Stimulated activated CD4-positive, alpha-beta T cell treated with anti-CD3 and anti-CD28 coated beads, Interleukin-1b, Interleukin-23, amount 100 ng/mL, for 48 hours (primary cell): ENCODE measurements around the gene SLC24A1.

ENCODE experiments used
- DNase-seq: peaks from one replicate; pipeline ENCODE4 v3.0.0-alpha.2; 2020

The SLC24A1 gene

GRCh38 chr15:65653801-65654521 lies 32.2 kb downstream of the SLC24A1 start:
- no peak for DNase-seq

- no peak for DNase-seq
Measured at GRCh38 chr15:65655026-65655425, 33.3 kb downstream of the SLC24A1 start.

DNA sequence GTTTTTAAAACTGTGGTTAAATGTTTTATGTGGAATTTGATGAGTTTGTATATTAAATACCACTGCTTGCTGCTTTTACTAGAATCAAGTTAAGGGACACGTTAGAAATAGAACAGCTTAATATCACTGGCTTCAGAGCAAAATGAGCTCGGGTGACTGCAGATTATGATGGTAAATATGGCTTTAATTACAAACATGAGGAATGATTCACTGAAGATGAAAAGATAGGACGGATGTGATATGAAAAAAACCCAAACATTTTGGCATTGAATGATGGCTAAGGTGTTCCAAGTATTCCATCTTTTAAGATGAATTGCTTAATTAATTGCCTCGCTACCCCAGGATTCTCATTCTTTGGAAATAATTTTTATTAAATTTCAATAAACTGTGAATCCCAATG lies 33.7 kb downstream of the SLC24A1 start:
- DNase-seq, result no peak

- DNase-seq, result no peak
Measured at GRCh38 chr15:65659502-65660052, 37.8 kb downstream of the SLC24A1 start.

DNA sequence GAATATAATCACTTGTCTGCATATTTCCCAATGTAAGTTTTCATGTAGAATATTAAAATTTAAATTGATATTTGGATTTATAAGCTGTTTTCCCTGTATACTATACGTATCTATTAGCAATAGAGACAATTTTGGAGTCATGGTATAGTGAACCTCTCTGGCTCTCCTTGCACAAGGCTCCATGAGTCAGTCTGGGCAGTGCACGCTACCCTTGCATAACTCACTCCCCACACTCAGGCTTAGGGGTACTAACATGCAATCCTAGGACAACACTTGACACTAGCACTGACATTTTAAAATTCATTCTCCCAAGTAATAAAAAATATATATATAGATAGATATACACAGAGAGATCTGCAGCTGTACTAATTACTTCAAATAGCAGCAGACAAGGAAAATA lies 39.2 kb downstream of the SLC24A1 start:
- no peak for DNase-seq

DNA sequence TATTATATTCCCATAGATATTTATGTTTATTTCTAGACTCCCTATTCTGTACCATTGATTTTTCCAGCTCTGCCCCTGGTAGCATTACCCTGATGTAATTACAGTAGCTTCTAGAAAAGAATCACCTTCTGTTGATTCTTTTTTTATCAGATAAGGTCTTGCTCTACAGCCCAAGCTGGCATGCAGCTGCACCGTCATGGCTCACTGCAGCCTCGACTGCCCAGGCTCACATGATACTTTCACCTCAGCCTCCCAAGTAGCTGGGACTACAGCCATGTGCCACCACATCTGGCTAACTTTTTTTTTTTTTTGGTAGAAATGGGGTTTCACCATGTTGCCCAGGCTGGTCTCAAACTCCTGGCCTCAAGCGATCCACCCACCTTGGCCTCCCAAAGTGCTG lies 41.8 kb downstream of the SLC24A1 start:
- DNase-seq, result no peak

DNA sequence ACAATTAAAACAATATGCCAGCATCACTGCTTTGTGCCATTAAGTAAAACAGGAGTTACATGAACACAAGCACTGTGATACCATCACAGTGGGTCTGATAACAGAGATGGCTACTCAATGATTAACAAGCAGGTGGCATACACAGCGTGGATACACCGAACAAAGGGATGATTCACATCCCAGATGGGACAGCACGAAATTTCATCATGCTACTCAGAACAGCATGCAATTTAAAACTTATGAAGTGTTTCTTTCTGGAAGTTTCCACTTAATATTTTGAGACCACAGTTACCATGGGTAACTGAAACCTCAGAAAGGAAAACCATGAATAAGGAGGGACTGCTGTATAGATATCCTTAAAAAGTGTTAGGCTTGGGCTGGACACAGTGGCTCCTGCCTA lies 44.5 kb downstream of the SLC24A1 start:
- DNase-seq, result no peak

GRCh38 chr15:65675551-65675950 lies 53.8 kb downstream of the SLC24A1 start:
- DNase-seq, result no peak

DNA sequence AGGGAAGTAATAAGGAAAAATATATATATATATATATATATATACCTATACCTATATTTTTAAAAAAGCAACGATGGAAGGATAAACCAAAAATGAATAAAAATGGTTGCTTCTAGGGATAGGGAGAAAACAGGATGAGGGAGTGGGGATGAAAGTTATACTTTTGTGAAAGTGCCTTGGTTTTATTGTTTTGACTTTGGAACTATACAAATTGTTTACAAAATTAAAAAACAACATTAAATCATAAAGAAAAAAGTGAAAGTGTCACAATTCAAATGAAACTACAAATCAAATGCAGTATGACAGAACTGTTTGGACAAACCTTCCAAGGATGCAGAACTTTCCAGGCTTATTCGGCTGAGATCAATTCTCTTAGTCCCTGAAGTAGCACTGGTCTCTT lies 54.4 kb downstream of the SLC24A1 start:
- no peak for DNase-seq

GRCh38 chr15:65680544-65680943 lies 58.8 kb downstream of the SLC24A1 start:
- no peak for DNase-seq

DNA sequence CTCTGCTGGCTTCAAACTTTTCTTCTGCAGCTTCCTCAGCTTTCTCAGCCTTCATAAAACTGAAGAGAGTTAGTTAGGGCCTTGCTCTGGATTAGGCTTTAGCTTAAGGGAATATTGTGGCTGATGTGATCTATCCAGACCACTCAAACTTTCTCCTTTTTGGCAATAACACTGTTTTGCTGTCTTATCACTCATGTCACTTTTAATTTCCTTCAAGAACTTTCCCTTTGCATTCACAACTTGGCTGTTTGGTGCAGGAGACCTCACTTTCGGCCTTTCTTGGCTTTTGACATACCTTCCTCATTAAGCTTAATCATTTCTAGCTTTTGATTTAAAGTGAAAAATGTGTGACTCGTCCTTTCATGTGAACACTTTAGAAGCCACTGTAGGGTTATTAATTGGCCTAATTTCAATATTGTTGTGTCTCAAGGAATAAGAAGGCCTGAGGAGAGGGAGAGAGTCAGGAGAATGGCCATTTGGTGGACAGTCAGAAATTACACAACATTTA lies 60.7 kb downstream of the SLC24A1 start:
- no peak for DNase-seq

- no peak for DNase-seq
Measured at GRCh38 chr15:65688462-65688861, 66.7 kb downstream of the SLC24A1 start.

- no peak for DNase-seq
Measured at GRCh38 chr15:65690173-65690572, 68.4 kb downstream of the SLC24A1 start.

DNA sequence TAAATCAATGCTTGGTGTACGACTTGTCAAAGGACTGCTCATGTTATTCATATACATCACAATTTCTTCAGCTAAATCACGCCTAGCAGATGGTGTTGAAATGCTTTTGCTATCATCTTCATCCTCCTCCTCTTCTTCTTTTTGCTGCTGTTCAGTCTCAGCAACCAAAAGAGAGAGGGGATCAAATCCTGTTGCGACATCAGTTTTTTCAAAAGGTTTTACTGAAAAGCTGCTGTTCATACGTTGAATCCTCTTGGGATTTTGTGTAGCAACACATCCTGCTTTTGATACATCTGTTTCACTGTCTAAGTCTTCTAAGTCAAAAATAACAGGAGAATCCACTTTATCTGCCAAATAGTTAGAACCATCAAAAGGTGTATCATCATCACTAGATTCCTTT lies 69.0 kb downstream of the SLC24A1 start:
- no peak for DNase-seq

DNA sequence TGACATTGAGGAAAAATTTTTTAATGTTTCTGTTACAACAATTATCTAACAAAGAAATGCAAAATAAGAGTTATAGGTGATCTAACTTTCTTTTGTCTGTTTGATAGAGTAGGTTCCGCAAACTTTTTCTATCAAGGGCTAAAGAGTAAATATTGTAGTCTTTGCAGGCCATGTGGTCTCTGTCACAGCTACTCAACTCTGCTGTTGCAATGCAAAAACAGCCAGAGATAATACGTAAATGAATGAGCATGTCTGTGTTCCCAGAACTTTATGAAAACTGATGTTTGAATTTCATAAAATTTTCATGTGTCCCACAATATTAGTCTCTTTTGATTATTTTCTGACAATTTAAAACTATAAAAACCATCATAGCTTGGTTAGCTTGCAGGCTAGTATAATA lies 73.3 kb downstream of the SLC24A1 start:
- DNase-seq, result no peak
